Measurements from ENCODE around the gene GNAI2.
"Not testable (repeated sequence)": the region's sequence is repeated elsewhere in the genome, so short reads cannot be mapped to it uniquely, and the experiment has no call there.

GNAI2 gene

GRCh38 chr3:50261505-50261904 lies 25.5 kb downstream of the GNAI2 start:
- no peak for DNase-seq (ENCODE audit: low read depth)
- TF ChIP-seq CTCF (IDR thresholded peaks at IDR 0.05; ENCODE audit: control insufficient read depth, insufficient read depth, low read depth, low read length, missing control alignments), result no peak
- no peak overlapping the region for H3K4me3 ChIP-seq (ENCODE audit: control insufficient read depth, low read depth, low read length)

- DNase-seq (ENCODE audit: low read depth); H3K4me3 ChIP-seq (ENCODE audit: control insufficient read depth, low read depth, low read length): not testable (repeated sequence)
These were observed 26.2 kb downstream of the GNAI2 start for GRCh38 chr3:50262200-50262599.

- TF ChIP-seq CTCF (IDR thresholded peaks at IDR 0.05; ENCODE audit: control insufficient read depth, insufficient read depth, low read depth, low read length, missing control alignments), result no peak
- DNase-seq (ENCODE audit: low read depth), result no peak
- no peak overlapping the region for H3K4me3 ChIP-seq (ENCODE audit: control insufficient read depth, low read depth, low read length)
These were observed 26.8 kb downstream of the GNAI2 start for GRCh38 chr3:50262778-50263177.

- TF ChIP-seq CTCF (IDR thresholded peaks at IDR 0.05; ENCODE audit: control insufficient read depth, insufficient read depth, low read depth, low read length, missing control alignments), result no peak
- H3K4me3 ChIP-seq (ENCODE audit: control insufficient read depth, low read depth, low read length), result no peak overlapping the region
- DNase-seq (ENCODE audit: low read depth), result no peak
These were observed 27.7 kb downstream of the GNAI2 start for GRCh38 chr3:50263478-50264382.

GRCh38 chr3:50264383-50264963 lies 28.5 kb downstream of the GNAI2 start:
- no peak for TF ChIP-seq CTCF (IDR thresholded peaks at IDR 0.05; ENCODE audit: control insufficient read depth, insufficient read depth, low read depth, low read length, missing control alignments)
- DNase-seq (ENCODE audit: low read depth), result peak; percentile 73
- no peak overlapping the region for H3K4me3 ChIP-seq (ENCODE audit: control insufficient read depth, low read depth, low read length)

GRCh38 chr3:50264964-50265485 lies 29.0 kb downstream of the GNAI2 start:
- no peak overlapping the region for H3K4me3 ChIP-seq (ENCODE audit: control insufficient read depth, low read depth, low read length)
- TF ChIP-seq CTCF (IDR thresholded peaks at IDR 0.05; ENCODE audit: control insufficient read depth, insufficient read depth, low read depth, low read length, missing control alignments), result no peak
- no peak for DNase-seq (ENCODE audit: low read depth)

- no peak for DNase-seq (ENCODE audit: low read depth)
- no peak overlapping the region for H3K4me3 ChIP-seq (ENCODE audit: control insufficient read depth, low read depth, low read length)
These were observed 29.6 kb downstream of the GNAI2 start for GRCh38 chr3:50265571-50265970.

More at GRCh38 chr3:50265571-50265970, 29.6 kb downstream of the GNAI2 start:
- no peak for TF ChIP-seq CTCF (IDR thresholded peaks at IDR 0.05; ENCODE audit: control insufficient read depth, insufficient read depth, low read depth, low read length, missing control alignments)
